GM12801 (cell line): ENCODE data around the gene FAM3B.

Experiments
- TF ChIP-seq, protein P1 (sequence below): IDR thresholded peaks from one replicate; pipeline ENCODE4 v1.5.1; 2011; ENCODE audit warnings: control low read depth; ENCODE audit not compliant: insufficient read length; ENCODE audit errors: extremely low read depth

Gene FAM3B

GRCh38 chr21:41321908-41322495, 5.4 kb downstream of the FAM3B start:
- TF ChIP-seq, protein P1, sequence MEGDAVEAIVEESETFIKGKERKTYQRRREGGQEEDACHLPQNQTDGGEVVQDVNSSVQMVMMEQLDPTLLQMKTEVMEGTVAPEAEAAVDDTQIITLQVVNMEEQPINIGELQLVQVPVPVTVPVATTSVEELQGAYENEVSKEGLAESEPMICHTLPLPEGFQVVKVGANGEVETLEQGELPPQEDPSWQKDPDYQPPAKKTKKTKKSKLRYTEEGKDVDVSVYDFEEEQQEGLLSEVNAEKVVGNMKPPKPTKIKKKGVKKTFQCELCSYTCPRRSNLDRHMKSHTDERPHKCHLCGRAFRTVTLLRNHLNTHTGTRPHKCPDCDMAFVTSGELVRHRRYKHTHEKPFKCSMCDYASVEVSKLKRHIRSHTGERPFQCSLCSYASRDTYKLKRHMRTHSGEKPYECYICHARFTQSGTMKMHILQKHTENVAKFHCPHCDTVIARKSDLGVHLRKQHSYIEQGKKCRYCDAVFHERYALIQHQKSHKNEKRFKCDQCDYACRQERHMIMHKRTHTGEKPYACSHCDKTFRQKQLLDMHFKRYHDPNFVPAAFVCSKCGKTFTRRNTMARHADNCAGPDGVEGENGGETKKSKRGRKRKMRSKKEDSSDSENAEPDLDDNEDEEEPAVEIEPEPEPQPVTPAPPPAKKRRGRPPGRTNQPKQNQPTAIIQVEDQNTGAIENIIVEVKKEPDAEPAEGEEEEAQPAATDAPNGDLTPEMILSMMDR: no peak

GRCh38 chr21:41322496-41323382, 6.1 kb downstream of the FAM3B start:
- TF ChIP-seq, protein P1: no peak

- TF ChIP-seq, protein P1: no peak
Observed at GRCh38 chr21:41325138-41325912, 8.7 kb downstream of the FAM3B start.

GRCh38 chr21:41326414-41327080, 9.9 kb downstream of the FAM3B start:
- TF ChIP-seq, protein P1: no peak

- TF ChIP-seq, protein P1: no peak
Observed at GRCh38 chr21:41327753-41328152, 11.2 kb downstream of the FAM3B start.

- TF ChIP-seq, protein P1: no peak
Observed at GRCh38 chr21:41328660-41329607, 12.3 kb downstream of the FAM3B start.
